ENCODE data around the gene ENTREP3.

- TF ChIP-seq CTCF (IDR thresholded peaks at IDR 0.05) = no peak
- TF ChIP-seq POLR2A (IDR thresholded peaks at IDR 0.05) = no peak
These were observed 27.2 kb downstream of the ENTREP3 start for GRCh38 chr1:155228096-155228427.
